HG02943 (cell line): ENCODE measurements around the gene LASP1.
A peak's percentile ranks its signal among the peaks of the same experiment; 100 is the strongest.

ENCODE experiments used
- ATAC-seq: cut with Tn5 transposase; IDR thresholded peaks from one replicate; pipeline ENCODE4 v1.9.1; 2021; ENCODE audit warnings: mild to moderate bottlenecking, low read depth, moderate library complexity; ENCODE audit not compliant: unreplicated experiment

Gene LASP1

DNA sequence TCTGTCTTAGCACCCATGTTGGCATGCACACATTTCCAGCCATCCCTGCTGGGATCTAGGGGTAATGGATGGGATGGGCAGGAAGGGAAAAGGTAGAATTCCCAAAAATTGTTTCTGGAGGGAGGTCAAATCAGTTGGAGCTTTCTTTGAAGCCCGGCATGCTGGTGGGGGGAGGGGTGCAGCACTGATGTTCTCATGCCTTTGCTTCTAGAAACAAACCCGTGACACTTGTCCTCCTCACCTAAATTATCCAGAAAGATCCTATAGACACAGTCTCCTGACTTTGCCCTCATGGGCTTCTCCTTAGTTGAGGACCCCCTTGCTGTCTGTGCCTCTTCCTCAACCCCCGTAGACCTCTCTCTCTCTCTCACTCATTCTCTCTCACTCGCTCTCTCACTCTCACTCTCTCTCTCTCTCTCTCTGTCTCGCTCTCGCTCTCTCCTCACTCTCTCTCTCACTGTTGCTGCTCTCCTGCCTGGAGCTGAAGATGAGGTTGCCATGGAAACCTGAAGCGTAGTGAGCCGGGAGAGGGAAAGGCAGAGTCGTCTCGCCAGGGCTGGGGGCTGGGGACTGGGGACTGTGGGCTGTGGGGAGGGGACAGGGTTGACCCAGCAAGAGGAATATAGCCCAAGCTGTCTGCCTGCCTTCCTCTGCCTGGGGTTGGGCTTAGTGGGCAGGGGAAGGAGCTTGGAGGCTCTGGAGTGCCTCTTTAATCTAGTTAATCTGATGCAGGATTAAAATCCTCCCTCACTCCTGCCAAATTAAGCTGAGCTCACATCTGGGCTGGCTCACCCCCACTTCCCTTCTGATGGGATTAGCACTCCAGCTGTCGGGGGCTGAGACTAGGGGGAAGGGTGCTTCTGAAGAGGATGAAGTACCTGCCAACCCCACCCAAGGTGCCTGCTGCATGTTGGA lies 16.1 kb downstream of the LASP1 start:
- ATAC-seq: no peak

DNA sequence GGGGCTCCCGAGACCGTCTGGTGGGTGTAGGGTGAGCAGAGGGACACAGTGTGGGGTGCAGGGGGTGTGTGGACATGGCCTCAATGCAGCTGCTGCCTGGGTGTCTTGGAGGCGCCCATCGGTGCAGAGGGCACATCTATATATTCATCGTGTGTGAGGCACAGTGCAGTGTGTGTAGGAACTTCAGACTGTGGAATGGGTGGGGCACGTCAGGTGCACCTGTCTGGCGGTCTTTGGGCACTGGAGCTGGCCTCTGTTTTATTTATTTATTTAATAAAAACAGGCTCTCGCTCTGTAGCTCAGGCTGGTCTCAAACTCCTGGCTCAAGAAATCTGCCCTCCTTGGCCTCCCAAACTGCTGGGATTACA lies 16.8 kb downstream of the LASP1 start:
- ATAC-seq: no peak

DNA sequence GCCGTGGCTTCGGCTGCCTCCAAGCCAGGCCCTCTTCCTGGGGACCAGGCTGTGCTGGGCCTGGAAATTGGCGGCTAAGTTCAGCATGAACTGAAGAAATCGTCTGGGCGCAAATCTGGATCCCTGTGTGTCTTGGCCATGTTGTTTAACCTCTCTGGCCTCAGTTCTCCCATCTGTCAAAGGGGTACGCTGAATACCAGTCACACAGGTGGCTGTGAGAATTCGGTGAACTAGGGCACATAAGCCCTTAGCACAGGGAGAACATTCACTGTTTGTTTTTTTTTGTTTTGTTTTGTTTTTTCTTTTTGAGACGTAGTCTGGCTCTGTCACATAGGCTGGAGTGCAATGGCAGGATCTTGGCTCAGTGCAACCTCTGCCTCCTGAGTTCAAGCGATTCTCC lies 19.0 kb downstream of the LASP1 start:
- ATAC-seq: no peak

GRCh38 chr17:38889745-38890409 lies 20.0 kb downstream of the LASP1 start:
- ATAC-seq: no peak

DNA sequence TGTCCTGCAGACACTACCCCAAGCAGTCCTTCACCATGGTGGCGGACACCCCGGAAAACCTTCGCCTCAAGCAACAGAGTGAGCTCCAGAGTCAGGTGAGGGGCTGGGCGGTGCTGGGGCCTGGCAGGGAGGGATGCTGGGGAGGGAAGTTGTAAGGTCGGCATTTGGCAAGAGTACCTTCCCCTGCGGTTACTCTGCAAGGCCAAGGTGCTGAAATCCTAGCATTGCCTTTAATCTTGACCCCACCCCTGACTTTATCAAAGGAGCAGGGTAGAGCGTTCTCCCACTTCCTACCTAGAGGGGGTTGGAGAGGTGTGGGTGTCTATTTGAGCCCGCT lies 20.5 kb downstream of the LASP1 start:
- no peak for ATAC-seq

DNA sequence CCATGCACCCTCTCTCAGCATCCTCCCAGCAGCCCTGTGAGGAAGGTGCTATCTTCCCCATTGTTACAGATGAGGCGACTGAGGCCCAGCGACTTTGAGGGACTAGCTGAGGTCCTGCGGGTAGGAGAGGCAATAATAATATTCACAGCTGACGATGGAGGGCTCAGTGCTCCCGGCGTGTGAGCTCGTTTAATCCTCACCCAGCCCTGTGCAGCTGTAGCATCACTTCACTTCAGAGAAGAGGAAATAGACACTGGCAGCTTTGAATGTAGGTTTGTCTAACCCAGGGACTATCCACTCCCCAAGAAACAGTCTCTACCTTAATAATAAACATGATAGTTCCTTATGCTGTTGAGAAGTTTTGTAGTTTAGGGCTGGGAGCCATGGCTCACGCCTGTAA lies 21.6 kb downstream of the LASP1 start:
- no peak for ATAC-seq

- no peak for ATAC-seq
Observed at GRCh38 chr17:38892083-38892482, 22.2 kb downstream of the LASP1 start.

DNA sequence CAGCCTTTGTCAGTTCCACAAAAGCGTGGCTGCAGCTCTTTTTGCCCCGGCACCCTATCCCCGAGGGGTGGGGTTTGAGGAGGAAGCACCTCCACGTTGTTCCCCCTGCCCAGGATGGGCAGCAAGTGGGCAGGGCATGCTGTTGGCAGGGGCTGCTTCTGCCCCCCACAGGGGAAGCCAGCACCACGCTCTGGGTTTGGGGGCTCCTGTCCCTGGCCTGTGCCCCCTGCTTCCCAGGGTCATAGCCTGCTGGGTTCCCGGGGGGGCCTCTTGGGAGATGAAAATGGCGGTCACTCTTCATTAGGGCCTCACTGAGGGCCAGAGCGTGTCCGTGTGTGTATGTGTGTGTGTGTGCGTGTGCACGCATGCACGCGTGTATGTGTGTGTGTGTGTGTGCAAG lies 22.8 kb downstream of the LASP1 start:
- ATAC-seq: no peak

- no peak for ATAC-seq
Observed at GRCh38 chr17:38893113-38893512, 23.3 kb downstream of the LASP1 start.

DNA sequence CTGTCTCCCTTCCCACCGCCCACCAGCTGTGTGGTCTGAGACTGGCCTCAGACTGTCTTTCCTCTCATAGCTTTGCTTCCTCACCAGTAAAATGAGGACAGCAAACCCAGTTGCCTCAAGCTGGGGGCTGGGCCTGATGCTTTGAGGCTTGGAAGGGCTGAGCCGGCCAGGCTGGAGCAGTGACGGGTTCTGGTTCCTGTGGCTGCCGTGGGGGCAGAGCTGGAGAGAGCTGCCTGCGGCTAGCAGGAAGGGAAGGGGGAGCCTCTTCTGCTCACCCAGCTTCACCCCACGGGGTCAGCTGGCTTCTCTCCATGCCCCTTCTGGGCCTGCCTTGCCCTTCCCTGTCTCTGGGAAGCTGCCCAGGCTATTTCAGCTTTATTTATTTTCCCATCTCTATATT lies 23.7 kb downstream of the LASP1 start:
- no peak for ATAC-seq

DNA sequence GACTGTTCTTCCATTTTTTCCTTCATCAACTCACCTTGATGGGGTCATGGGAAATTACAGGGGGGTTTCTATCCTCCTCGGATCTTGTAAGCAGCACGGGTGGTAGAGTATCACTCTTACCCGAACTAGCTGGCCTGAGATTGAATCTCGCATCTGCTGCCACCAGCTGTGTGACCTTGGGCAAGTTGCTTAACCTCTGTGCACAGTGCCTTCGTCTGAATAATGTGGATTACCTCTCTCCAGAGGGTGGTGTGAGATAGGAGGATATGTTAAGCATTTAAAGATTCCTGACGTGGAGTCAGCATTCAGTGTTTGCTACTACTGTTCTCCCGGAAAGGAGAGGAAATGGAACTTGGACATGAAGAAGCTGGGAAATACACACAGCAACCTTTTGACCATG lies 24.4 kb downstream of the LASP1 start:
- ATAC-seq: no peak

DNA sequence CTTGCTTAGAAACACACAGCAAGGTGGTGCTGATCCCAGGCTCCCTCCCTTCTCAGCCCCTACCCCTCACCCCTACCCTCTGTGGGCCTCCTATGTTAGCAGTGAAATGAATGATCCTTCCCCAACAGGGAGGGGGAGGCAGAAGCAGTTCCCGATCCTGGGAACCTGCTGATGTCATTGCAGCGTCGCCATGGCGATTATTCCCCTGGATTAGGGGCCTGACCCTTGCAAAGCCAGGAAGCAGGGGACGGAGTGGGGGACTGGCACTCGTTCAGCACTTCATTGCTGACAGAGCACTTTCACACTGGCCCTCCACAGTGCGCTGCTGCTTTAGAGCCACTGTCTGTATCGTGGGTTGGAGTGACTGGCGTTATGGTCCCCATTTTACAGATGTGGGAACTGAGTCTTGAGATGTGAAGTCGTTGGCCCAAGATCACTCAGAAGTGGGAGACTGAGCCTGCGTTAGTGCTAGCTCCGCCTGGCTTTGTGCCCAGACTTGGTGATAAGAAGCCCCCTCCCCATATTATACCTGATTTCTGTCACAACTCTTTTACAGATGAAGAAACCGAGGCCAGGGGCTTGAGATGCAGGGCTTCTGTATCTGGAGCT lies 26.6 kb downstream of the LASP1 start:
- ATAC-seq: no peak

- no peak for ATAC-seq
Observed at GRCh38 chr17:38897176-38897575, 27.3 kb downstream of the LASP1 start.

DNA sequence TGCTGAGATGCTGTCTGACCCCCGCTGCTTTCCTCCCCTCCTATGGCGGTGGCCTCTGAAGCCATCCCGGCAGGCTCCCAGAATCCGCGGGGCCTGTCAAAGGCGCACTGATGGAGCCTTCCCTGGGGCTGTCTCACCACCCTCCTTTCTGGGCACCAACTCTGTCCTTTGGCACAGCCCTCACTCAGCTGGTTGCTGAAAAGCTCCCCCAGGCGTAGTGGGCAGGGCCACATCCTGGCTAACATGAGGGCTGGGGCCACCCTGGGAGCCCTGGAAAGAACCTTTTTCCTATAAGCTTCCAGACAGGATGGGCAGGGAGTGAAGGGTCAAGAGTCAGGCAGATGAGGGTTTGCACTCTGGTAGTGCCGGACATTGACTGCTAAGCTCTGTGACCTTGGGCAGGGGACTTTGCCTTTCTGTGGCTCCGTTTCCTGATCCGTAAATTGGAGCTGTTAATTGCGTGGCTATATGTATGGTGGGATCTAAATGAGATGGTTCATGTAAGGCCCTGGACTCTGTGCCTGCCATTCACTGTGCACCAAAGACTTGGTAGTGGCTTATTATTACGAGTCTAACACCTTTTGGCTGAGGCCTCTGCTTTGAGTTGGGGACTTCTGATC lies 27.9 kb downstream of the LASP1 start:
- ATAC-seq: no peak

GRCh38 chr17:38898291-38898679 lies 28.4 kb downstream of the LASP1 start:
- ATAC-seq: peak; percentile 19

DNA sequence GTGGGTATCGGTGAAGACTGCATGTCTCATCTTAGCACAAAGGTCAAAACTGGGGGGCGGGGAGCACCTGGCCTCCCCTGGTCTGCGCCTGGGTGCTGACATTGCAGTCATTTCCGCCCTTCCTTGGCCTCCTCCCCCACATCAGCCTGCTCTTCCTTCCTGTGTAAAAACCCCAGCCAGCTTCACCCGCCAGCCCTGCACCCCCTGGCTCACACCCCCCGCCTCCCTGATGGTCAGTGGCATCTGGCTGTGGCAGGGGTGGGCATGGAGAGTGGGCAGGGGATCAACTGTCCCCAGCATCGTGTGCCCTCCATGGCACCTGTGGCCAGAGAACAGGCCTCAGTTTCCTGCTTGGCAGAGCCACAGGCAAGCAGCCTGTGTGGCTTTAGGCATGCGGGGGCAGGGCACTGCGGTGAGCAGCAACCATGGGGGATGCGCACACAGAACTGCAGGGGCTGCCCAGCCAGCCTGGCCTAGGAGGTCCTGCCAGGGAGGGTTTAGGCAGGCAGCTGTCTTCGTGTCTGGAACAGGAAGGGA lies 29.0 kb downstream of the LASP1 start:
- peak; percentile 72 for ATAC-seq

DNA sequence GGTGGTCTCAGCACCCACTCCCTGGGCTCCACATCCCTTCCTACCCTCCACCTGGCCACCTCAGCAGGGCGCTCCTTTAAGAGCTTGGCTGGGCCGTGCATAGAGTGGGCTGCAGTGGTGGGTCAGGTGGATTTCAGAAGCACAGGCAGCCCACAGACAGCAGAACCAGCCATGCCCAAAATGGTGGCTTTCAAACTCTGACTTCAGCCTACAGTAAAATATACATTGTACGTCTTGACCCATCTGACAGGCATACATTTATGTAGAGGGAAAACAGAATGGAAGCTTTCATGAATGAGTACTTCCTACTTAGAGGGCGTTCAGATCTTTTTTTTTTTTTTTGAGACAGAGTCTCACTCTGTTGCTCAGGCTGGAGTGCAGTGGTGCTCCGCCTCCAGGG lies 29.6 kb downstream of the LASP1 start:
- ATAC-seq: no peak

GRCh38 chr17:38900978-38901656 lies 31.3 kb downstream of the LASP1 start:
- no peak for ATAC-seq

DNA sequence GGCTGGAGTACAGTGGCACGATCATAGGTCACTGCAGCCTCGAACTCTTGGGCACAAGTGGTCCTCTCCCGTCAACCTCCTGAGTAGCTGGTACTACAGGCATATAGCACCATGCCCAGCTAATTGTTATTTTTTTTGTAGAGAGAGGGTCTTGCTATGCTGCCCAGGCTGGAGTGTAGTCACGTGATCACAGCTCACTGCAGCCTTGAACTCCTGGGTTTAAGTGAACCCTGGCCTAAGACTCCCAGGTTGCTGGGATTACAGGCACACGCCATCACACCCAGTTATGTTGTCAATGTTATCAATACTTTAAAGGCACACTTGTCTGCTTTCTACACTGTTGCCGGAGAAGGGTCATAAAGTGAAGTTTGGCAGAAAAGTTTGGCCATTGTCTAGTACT lies 33.5 kb downstream of the LASP1 start:
- ATAC-seq: no peak

- no peak for ATAC-seq
Observed at GRCh38 chr17:38904892-38905291, 35.0 kb downstream of the LASP1 start.

GRCh38 chr17:38905375-38905774 lies 35.5 kb downstream of the LASP1 start:
- no peak for ATAC-seq
